ENCODE results near the gene TBC1D24.

TBC1D24 gene

GRCh38 chr16:2500430-2500917, 25.5 kb downstream of the TBC1D24 start:
- DNase-seq: no peak

- peak; percentile 80 for DNase-seq
Observed at GRCh38 chr16:2500918-2501750, 26.2 kb downstream of the TBC1D24 start.

GRCh38 chr16:2501946-2502895, 27.3 kb downstream of the TBC1D24 start:
- DNase-seq: no peak

GRCh38 chr16:2505695-2506094, 30.8 kb downstream of the TBC1D24 start:
- no peak for DNase-seq

GRCh38 chr16:2507052-2507659, 32.2 kb downstream of the TBC1D24 start:
- DNase-seq: no peak

- DNase-seq: no peak
Observed at GRCh38 chr16:2507665-2508064, 32.7 kb downstream of the TBC1D24 start.

- DNase-seq: no peak
Observed at GRCh38 chr16:2508722-2509400, 33.9 kb downstream of the TBC1D24 start.

GRCh38 chr16:2511128-2511800, 36.3 kb downstream of the TBC1D24 start:
- DNase-seq: no peak

- DNase-seq: no peak
Observed at GRCh38 chr16:2511996-2512734, 37.2 kb downstream of the TBC1D24 start.

- peak; percentile 45 for DNase-seq
Observed at GRCh38 chr16:2512735-2513404, 37.9 kb downstream of the TBC1D24 start.

GRCh38 chr16:2513405-2514332, 38.7 kb downstream of the TBC1D24 start, which contains the start of gene ATP6V0C:
TSS of gene ATP6V0C (plus strand) at chr16:2513952. CDS start at chr16:2514104, 152 bp downstream.
- DNase-seq: peak; percentile 83

GRCh38 chr16:2514333-2515179, 39.6 kb downstream of the TBC1D24 start:
- no peak for DNase-seq

GRCh38 chr16:2515180-2515851, 40.4 kb downstream of the TBC1D24 start:
- no peak for DNase-seq

GRCh38 chr16:2516391-2517240, 41.7 kb downstream of the TBC1D24 start:
- no peak for DNase-seq

- no peak for DNase-seq
Observed at GRCh38 chr16:2517954-2518605, 43.2 kb downstream of the TBC1D24 start.
